Fibroblast of lung (primary cell): ENCODE data around the gene AK5.

Experiments
- CTCF ChIP-seq, 2 donors: IDR thresholded peaks in 1 of 2; conservative IDR thresholded peaks in 1 of 2; 1 replicate in 1 of 2; 2 replicates in 1 of 2; pipeline ENCODE4 v1.5.1; 2011 to 2012; ENCODE audit warnings: low read length in 2 of 2, control low read depth in 1 of 2, inconsistent platforms in 1 of 2, low read depth in 1 of 2, mild to moderate bottlenecking in 1 of 2
- EZH2 ChIP-seq: IDR thresholded peaks from 2 replicates; pipeline ENCODE4 v1.5.1; 2012; ENCODE audit warnings: low read length, control low read depth, mild to moderate bottlenecking; ENCODE audit errors: missing control alignments

GRCh38 chr1:77584884-77585283 lies 303.1 kb downstream of the AK5 start:
- no peak for TF ChIP-seq CTCF (conservative IDR thresholded peaks at IDR 0.05 in 1 of 2, IDR thresholded peaks at IDR 0.05 in 1 of 2; ENCODE audit: low read depth in 1 of 2, low read length in 2 of 2)
- no peak for TF ChIP-seq EZH2
